ENCODE measurements around the gene COX8C. TPM values are rescaled to one million over a fixed set of nuclear protein-coding genes. Genes with fewer than 3 reads are reported as not detected.

The COX8C gene, protein sequence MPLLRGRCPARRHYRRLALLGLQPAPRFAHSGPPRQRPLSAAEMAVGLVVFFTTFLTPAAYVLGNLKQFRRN
- total RNA-seq = not detected in 2 replicates

DNA sequence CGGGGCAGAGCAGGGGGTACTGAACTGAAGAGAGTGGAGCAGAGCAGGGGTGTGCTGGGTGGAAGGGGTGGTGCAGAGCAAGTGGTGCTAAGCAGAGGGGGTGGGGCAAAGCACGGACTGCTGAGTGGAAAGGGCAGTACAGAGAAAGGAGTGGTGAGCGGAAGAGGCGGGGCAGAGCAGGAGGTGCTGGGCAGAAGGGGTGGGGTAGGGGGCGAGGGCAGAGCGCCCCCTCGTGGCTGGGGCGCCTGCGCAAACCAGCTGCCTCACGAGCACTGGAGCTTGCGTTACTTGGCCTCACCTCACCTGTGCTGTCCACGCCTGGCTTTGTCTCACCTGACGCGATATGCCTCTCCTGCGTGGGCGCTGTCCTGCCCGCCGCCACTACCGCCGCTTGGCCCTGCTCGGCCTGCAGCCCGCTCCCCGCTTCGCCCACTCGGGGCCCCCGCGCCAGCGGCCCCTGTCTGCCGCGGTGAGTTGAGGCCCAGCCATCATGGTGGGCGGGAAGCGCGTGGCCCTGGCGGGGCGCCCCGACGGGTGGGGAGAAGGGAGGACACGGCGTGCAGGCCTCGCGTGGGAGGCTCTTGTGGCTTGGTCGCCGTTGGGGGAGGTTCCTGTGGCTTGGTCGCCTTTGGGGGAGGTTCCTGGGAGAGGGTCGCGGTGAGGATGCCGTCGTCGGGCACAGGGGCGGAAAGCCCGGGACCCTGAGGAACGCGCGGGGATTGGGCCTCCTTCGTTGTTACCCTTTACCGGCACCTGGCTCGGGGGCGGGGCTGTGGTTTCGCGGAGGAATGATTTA is at the start of gene COX8C:
Gene COX8C, plus strand, starts transcription at position 257 of the 796 bp plus-strand sequence. Its CDS starts 87 bp downstream, at position 344.

DNA sequence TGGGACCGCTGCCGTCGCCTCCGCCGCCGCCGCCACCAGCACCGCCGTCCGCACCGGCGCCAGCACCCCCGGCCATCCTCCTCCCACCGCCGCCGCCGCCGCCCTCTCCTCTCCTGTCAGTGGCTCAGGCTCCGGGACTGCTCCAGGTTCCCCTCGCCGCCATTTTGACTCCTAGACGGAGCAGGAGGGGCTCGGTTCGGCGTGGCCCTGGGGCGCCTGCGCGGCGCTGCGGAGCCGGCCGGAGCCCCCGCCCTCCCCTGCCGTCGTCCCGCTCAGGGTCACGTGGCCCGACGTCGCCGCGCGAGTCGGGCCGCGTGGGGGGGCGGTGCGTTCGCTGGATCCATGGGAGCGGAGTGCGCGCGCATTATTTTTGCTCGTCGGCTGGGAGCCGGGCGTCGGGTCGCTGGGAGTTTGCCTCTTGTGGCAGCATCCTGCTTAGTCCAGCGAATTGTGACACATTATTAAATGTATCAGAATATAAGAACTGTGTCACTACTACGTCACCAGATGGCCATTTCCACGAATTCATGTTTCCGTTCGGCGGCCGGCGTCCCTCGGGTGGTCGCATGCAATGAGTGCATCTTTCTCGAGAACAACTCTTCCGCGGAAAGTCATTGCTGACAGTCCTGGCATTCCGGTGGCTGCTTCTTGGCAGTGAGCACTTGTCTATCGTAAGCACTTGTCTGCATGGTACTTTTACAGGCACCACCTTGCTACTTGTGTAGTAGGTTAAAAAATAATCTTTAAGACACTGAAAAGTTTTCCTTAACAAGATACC is 13.9 kb upstream of the COX8C start, which contains the start of gene BTBD7:
Gene BTBD7, minus strand, starts transcription at position 184 of the 778 bp plus-strand sequence. CDS start 36,985 bp downstream, outside the sequence.

Other genes starting within 250 kb of the COX8C start
- gene ITPK1, start 231.3 kb upstream of the COX8C start, total RNA-seq = 23.8 and 37.8 TPM in 2 replicates
- gene MOAP1, start 162.3 kb upstream of the COX8C start, total RNA-seq = 10.8 and 27.6 TPM in 2 replicates
- 4.6 and 7.4 TPM in 2 replicates for gene LYSET, start 161.9 kb upstream of the COX8C start, total RNA-seq
- gene GON7, start 140.1 kb upstream of the COX8C start, total RNA-seq = 7.0 and 9.1 TPM in 2 replicates
- gene UBR7, start 139.9 kb upstream of the COX8C start, total RNA-seq = 30.3 and 33.2 TPM in 2 replicates
- 12.4 and 21.7 TPM in 2 replicates for gene BTBD7, start 14.1 kb upstream of the COX8C start, total RNA-seq
- gene UNC79, start 83.8 kb downstream of the COX8C start, total RNA-seq = 0.13 TPM in 1 of 2 replicates, not detected in the other